Stimulated activated CD4-positive, alpha-beta T cell treated with anti-CD3 and anti-CD28 coated beads, Interleukin-1b, Interleukin-23, amount 100 ng/mL, for 1 hour (primary cell): Measurements from ENCODE around the gene KCNN1.

Source experiments
- DNase-seq, 2 donors: peaks; one replicate each; pipeline ENCODE4 v3.0.0-alpha.2; 2020; ENCODE audit warnings: low read depth in 2 of 2

The KCNN1 gene

GRCh38 chr19:17947815-17948513 is 18.9 kb upstream of the KCNN1 start:
- peak; percentile 90 to 94 for DNase-seq

GRCh38 chr19:17948514-17948900 is 18.4 kb upstream of the KCNN1 start:
- DNase-seq, result no peak

- DNase-seq, result no peak
These were observed 17.7 kb upstream of the KCNN1 start for GRCh38 chr19:17948931-17949930.

- no peak for DNase-seq
These were observed 17.0 kb upstream of the KCNN1 start for GRCh38 chr19:17949956-17950309.

GRCh38 chr19:17950310-17951156 is 16.4 kb upstream of the KCNN1 start:
- DNase-seq, result no peak

- DNase-seq, result no peak
These were observed 15.5 kb upstream of the KCNN1 start for GRCh38 chr19:17951157-17951989.

GRCh38 chr19:17951990-17952976 is 14.6 kb upstream of the KCNN1 start:
- DNase-seq, result no peak

- DNase-seq, result no peak
These were observed 13.5 kb upstream of the KCNN1 start for GRCh38 chr19:17953316-17953801.

- DNase-seq, result no peak
These were observed 13.0 kb upstream of the KCNN1 start for GRCh38 chr19:17953869-17954268.

GRCh38 chr19:17954401-17954800 is 12.5 kb upstream of the KCNN1 start:
- no peak for DNase-seq

- no peak for DNase-seq
These were observed 9.6 kb upstream of the KCNN1 start for GRCh38 chr19:17957149-17957849.

GRCh38 chr19:17957885-17958284 is 9.0 kb upstream of the KCNN1 start:
- DNase-seq, result no peak

- DNase-seq, result no peak
These were observed 2.8 kb upstream of the KCNN1 start for GRCh38 chr19:17963936-17964691.

GRCh38 chr19:17965370-17966128 is 1.4 kb upstream of the KCNN1 start:
- DNase-seq, result no peak

- DNase-seq, result no peak
These were observed 801 bp upstream of the KCNN1 start for GRCh38 chr19:17966129-17966483.

GRCh38 chr19:17967257-17968051 is 547 bp downstream of the KCNN1 start:
- no peak for DNase-seq

GRCh38 chr19:17968362-17968761 is 1.5 kb downstream of the KCNN1 start:
- DNase-seq, result no peak
